GM23338 (cell line): ENCODE measurements around the gene FAM9C. TPM values are rescaled to one million over a fixed set of nuclear protein-coding genes. Genes with fewer than 3 reads are reported as not detected.

Experiments
- ATAC-seq: fragments of 200-7000 bp; cut with Tn5 transposase; 3 replicates; pipeline ENCODE4 v1.9.1; 2020
- DNase-seq: peaks from one replicate; pipeline ENCODE4 v3.0.0-alpha.2; 2015; ENCODE audit warnings: low spot score
- H2AFZ ChIP-seq: fragments of 200-600 bp; sonication (generic); 2 replicates; pipeline ENCODE4 v1.8.0; 2016; ENCODE audit warnings: antibody characterized with exemption, mild to moderate bottlenecking, moderate library complexity
- H3F3A ChIP-seq: fragments of 200-600 bp; sonication (generic); replicated peaks from 2 replicates; pipeline ENCODE4 v1.8.0; 2017; ENCODE audit warnings: antibody characterized with exemption, mixed run types, low read depth
- H3K27ac ChIP-seq: fragments of 200-600 bp; sonication (generic); 2 replicates; pipeline ENCODE4 v1.6.1; 2016; ENCODE audit warnings: low read depth
- H3K27me3 ChIP-seq: fragments of 200-600 bp; sonication (generic); 2 replicates; pipeline ENCODE4 v1.8.0; 2016; ENCODE audit warnings: mild to moderate bottlenecking, mixed run types, moderate library complexity; ENCODE audit not compliant: insufficient read depth
- H3K36me3 ChIP-seq: fragments of 200-600 bp; sonication (generic); 2 replicates; pipeline ENCODE4 v1.8.0; 2016; ENCODE audit warnings: mild to moderate bottlenecking; ENCODE audit not compliant: insufficient read depth
- H3K4me1 ChIP-seq: fragments of 200-600 bp; sonication (generic); 2 replicates; pipeline ENCODE4 v1.8.0; 2016; ENCODE audit warnings: mild to moderate bottlenecking, moderate library complexity; ENCODE audit not compliant: insufficient read depth
- H3K4me2 ChIP-seq: fragments of 200-600 bp; sonication (generic); 2 replicates; pipeline ENCODE4 v1.7.1; 2017; ENCODE audit warnings: mixed run types
- H3K4me3 ChIP-seq: fragments of 200-600 bp; sonication (generic); 2 replicates; pipeline ENCODE4 v1.6.1; 2016; ENCODE audit warnings: mixed run types
- H3K79me2 ChIP-seq: fragments of 200-600 bp; sonication (generic); replicated peaks from 2 replicates; pipeline ENCODE4 v1.8.0; 2017; ENCODE audit warnings: mild to moderate bottlenecking; ENCODE audit not compliant: insufficient read depth
- H3K9me2 ChIP-seq: fragments of 200-600 bp; sonication (generic); 2 replicates; pipeline ENCODE4 v1.8.0; 2017; ENCODE audit not compliant: insufficient read depth
- H4K20me1 ChIP-seq: fragments of 200-600 bp; sonication (generic); replicated peaks from 2 replicates; pipeline ENCODE4 v1.8.0; 2017; ENCODE audit warnings: mild to moderate bottlenecking; ENCODE audit not compliant: insufficient read depth
- H3K27ac Mint-ChIP-seq: 2 replicates; pipeline ENCODE4 v1.8.0; 2020; ENCODE audit warnings: inconsistent platforms, mild to moderate bottlenecking, moderate library complexity, mixed read lengths
- H3K27me3 Mint-ChIP-seq: 3 replicates; pipeline ENCODE4 v1.8.0; 2022; ENCODE audit warnings: low read depth, mild to moderate bottlenecking, moderate library complexity, mixed read lengths, inconsistent platforms; ENCODE audit not compliant: insufficient read depth, poor library complexity
- H3K36me3 Mint-ChIP-seq: 3 replicates; pipeline ENCODE4 v1.8.0; 2021; ENCODE audit warnings: low read depth, mild to moderate bottlenecking, inconsistent platforms, moderate library complexity, mixed read lengths
- H3K4me1 Mint-ChIP-seq: 3 replicates; pipeline ENCODE4 v1.8.0; 2020; ENCODE audit warnings: mild to moderate bottlenecking, inconsistent platforms, mixed read lengths
- H3K4me3 Mint-ChIP-seq: 3 replicates; pipeline ENCODE4 v1.8.0; 2021; ENCODE audit warnings: moderate library complexity, mild to moderate bottlenecking, inconsistent platforms, mixed read lengths
- H3K9me3 Mint-ChIP-seq: 3 replicates; pipeline ENCODE4 v1.8.0; 2020; ENCODE audit warnings: moderate library complexity, mild to moderate bottlenecking, inconsistent platforms, mixed read lengths
- CREB1 ChIP-seq: fragments of 250-450 bp; sonication (Bioruptor Pico); IDR thresholded peaks from 2 replicates; pipeline ENCODE4 v1.5.0; 2020; ENCODE audit warnings: low read depth, mild to moderate bottlenecking, moderate library complexity
- EZH2 ChIP-seq: fragments of 200-600 bp; sonication (generic); IDR thresholded peaks from one replicate; pipeline ENCODE4 v1.8.0; 2017; ENCODE audit warnings: antibody characterized with exemption, mild to moderate bottlenecking, low read depth; ENCODE audit not compliant: unreplicated experiment
- EZH2phosphoT487 ChIP-seq: fragments of 200-600 bp; sonication (generic); IDR thresholded peaks from one replicate; pipeline ENCODE4 v1.8.1; 2018; ENCODE audit warnings: antibody characterized with exemption; ENCODE audit not compliant: unreplicated experiment
- JUNB ChIP-seq: IDR thresholded peaks from one replicate; pipeline ENCODE4 v1.6.1; 2016; ENCODE audit warnings: antibody characterized with exemption; ENCODE audit not compliant: unreplicated experiment
- NANOG ChIP-seq: IDR thresholded peaks from 2 replicates; pipeline ENCODE4 v1.6.1; 2016; ENCODE audit warnings: antibody characterized with exemption, borderline replicate concordance
- POLR2AphosphoS5 ChIP-seq: IDR thresholded peaks from 2 replicates; pipeline ENCODE4 v1.6.1; 2016; ENCODE audit warnings: antibody characterized with exemption, low read depth
- STAT1 ChIP-seq: IDR thresholded peaks from one replicate; pipeline ENCODE4 v1.6.1; 2016; ENCODE audit warnings: antibody characterized with exemption; ENCODE audit not compliant: unreplicated experiment
- ZNF114 ChIP-seq: fragments of 250-450 bp; sonication (Bioruptor Pico); IDR thresholded peaks from 2 replicates; pipeline ENCODE4 v1.5.0; 2020; ENCODE audit warnings: mild to moderate bottlenecking, moderate library complexity
- ZNF331 ChIP-seq: fragments of 250-450 bp; sonication (Bioruptor Pico); IDR thresholded peaks from 2 replicates; pipeline ENCODE4 v1.5.0; 2020; ENCODE audit warnings: low read depth, mild to moderate bottlenecking, moderate library complexity
- polyA plus RNA-seq: library from polyadenylated mRNA; unstranded; fragments of >200 nt; fragmentation: Nextera tagmentation; extraction: Ambion mirVana; gene quantifications from 2 replicates; pipeline ENCODE4 v1.2.1, GENCODE V29; 2016
- total RNA-seq: library from RNA; depleted of rRNA; stranded (reverse); fragments of >200 nt; shearing (Covaris generic); gene quantifications from 2 replicates; pipeline ENCODE4 v1.2.3, GENCODE V29; 2014
- TF ChIP-seq, protein P1 (sequence below): IDR thresholded peaks from 2 replicates; pipeline ENCODE4 v1.6.1; 2016; ENCODE audit warnings: antibody characterized with exemption
- TF ChIP-seq, protein P2 (sequence below), 2 experiments: fragments of 200-600 bp in 1 of 2; sonication (generic) in 1 of 2; conservative IDR thresholded peaks; 2 replicates each; pipeline versions ENCODE4 v1.5.1 to v1.6.1; 2016 to 2017; ENCODE audit warnings: antibody characterized with exemption in 2 of 2, low read depth in 2 of 2, mild to moderate bottlenecking in 2 of 2, moderate library complexity in 1 of 2
- TF ChIP-seq, protein P3 (sequence below): fragments of 250-450 bp; sonication (Bioruptor Pico); IDR thresholded peaks from 2 replicates; pipeline ENCODE4 v1.5.0; 2020; ENCODE audit warnings: mild to moderate bottlenecking, moderate library complexity
- TF ChIP-seq, protein P4 (sequence below): IDR thresholded peaks from one replicate; pipeline ENCODE4 v1.6.1; 2018; ENCODE audit warnings: antibody characterized with exemption; ENCODE audit not compliant: unreplicated experiment

The FAM9C gene
- total and polyA plus RNA-seq, 2 experiments from 2014 or later: 0.08 TPM; not detected in 1

DNA sequence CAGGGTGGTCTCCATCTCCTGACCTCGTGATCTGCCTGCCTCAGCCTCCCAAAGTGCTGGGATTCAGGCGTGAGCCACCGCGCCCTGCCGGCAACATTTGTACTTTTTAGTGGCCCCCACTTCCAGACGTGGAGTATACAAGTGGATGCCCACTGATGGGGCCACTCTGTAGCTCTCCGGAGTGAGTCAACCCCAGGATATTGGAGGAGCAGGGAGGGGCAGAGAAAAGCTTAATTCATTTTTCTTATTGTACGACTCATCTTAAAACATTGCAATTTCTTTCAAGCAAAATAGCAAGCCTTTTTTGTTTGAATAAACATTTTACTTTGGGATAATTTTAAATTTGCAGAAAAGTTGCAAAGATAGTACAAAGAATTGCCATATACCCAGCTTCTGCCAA is 34.6 kb downstream of the FAM9C start:
- H3K4me1 Mint-ChIP-seq: peaks cover 24% of the 10 kb centered on the region
- Histone ChIP-seq H3K9me2 (no peaks in the 10 kb centered on the region), H3K79me2 (no peaks in the 10 kb centered on the region), H2AFZ (no peak overlapping the region), H4K20me1 (no peaks in the 10 kb centered on the region), H3K27ac (no peak overlapping the region), H3K4me3 (no peak overlapping the region), H3K27me3 (no peaks in the 10 kb centered on the region), H3K4me1 (peaks cover 15% of the 10 kb centered on the region), H3K36me3 (no peaks in the 10 kb centered on the region; the same call in 1 of the 2 replicates), H3F3A (no peaks in the 10 kb centered on the region), H3K4me2 (no peak overlapping the region)
- no peak overlapping the region for H3K27ac Mint-ChIP-seq
- DNase-seq (no peak), ATAC-seq (no peak)
- no peaks in the 10 kb centered on the region for H3K27me3 Mint-ChIP-seq
- no peaks in the 10 kb centered on the region for H3K36me3 Mint-ChIP-seq
- H3K4me3 Mint-ChIP-seq: no peak overlapping the region
- TF ChIP-seq, protein P1, sequence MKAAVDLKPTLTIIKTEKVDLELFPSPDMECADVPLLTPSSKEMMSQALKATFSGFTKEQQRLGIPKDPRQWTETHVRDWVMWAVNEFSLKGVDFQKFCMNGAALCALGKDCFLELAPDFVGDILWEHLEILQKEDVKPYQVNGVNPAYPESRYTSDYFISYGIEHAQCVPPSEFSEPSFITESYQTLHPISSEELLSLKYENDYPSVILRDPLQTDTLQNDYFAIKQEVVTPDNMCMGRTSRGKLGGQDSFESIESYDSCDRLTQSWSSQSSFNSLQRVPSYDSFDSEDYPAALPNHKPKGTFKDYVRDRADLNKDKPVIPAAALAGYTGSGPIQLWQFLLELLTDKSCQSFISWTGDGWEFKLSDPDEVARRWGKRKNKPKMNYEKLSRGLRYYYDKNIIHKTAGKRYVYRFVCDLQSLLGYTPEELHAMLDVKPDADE: no peak
- TF ChIP-seq, protein P2, sequence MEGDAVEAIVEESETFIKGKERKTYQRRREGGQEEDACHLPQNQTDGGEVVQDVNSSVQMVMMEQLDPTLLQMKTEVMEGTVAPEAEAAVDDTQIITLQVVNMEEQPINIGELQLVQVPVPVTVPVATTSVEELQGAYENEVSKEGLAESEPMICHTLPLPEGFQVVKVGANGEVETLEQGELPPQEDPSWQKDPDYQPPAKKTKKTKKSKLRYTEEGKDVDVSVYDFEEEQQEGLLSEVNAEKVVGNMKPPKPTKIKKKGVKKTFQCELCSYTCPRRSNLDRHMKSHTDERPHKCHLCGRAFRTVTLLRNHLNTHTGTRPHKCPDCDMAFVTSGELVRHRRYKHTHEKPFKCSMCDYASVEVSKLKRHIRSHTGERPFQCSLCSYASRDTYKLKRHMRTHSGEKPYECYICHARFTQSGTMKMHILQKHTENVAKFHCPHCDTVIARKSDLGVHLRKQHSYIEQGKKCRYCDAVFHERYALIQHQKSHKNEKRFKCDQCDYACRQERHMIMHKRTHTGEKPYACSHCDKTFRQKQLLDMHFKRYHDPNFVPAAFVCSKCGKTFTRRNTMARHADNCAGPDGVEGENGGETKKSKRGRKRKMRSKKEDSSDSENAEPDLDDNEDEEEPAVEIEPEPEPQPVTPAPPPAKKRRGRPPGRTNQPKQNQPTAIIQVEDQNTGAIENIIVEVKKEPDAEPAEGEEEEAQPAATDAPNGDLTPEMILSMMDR (conservative IDR thresholded peaks at IDR 0.05; ENCODE audit: low read depth in 2 of 2): no peak
- TF ChIP-seq ZNF114 (no peak), ZNF331 (CRISPR knock-in tag) (no peak), NANOG (no peak), EZH2phosphoT487 (no peak), JUNB (no peak), CREB1 (no peak), STAT1 (no peak), POLR2AphosphoS5 (no peak), EZH2 (no peak)
- TF ChIP-seq, protein P3, sequence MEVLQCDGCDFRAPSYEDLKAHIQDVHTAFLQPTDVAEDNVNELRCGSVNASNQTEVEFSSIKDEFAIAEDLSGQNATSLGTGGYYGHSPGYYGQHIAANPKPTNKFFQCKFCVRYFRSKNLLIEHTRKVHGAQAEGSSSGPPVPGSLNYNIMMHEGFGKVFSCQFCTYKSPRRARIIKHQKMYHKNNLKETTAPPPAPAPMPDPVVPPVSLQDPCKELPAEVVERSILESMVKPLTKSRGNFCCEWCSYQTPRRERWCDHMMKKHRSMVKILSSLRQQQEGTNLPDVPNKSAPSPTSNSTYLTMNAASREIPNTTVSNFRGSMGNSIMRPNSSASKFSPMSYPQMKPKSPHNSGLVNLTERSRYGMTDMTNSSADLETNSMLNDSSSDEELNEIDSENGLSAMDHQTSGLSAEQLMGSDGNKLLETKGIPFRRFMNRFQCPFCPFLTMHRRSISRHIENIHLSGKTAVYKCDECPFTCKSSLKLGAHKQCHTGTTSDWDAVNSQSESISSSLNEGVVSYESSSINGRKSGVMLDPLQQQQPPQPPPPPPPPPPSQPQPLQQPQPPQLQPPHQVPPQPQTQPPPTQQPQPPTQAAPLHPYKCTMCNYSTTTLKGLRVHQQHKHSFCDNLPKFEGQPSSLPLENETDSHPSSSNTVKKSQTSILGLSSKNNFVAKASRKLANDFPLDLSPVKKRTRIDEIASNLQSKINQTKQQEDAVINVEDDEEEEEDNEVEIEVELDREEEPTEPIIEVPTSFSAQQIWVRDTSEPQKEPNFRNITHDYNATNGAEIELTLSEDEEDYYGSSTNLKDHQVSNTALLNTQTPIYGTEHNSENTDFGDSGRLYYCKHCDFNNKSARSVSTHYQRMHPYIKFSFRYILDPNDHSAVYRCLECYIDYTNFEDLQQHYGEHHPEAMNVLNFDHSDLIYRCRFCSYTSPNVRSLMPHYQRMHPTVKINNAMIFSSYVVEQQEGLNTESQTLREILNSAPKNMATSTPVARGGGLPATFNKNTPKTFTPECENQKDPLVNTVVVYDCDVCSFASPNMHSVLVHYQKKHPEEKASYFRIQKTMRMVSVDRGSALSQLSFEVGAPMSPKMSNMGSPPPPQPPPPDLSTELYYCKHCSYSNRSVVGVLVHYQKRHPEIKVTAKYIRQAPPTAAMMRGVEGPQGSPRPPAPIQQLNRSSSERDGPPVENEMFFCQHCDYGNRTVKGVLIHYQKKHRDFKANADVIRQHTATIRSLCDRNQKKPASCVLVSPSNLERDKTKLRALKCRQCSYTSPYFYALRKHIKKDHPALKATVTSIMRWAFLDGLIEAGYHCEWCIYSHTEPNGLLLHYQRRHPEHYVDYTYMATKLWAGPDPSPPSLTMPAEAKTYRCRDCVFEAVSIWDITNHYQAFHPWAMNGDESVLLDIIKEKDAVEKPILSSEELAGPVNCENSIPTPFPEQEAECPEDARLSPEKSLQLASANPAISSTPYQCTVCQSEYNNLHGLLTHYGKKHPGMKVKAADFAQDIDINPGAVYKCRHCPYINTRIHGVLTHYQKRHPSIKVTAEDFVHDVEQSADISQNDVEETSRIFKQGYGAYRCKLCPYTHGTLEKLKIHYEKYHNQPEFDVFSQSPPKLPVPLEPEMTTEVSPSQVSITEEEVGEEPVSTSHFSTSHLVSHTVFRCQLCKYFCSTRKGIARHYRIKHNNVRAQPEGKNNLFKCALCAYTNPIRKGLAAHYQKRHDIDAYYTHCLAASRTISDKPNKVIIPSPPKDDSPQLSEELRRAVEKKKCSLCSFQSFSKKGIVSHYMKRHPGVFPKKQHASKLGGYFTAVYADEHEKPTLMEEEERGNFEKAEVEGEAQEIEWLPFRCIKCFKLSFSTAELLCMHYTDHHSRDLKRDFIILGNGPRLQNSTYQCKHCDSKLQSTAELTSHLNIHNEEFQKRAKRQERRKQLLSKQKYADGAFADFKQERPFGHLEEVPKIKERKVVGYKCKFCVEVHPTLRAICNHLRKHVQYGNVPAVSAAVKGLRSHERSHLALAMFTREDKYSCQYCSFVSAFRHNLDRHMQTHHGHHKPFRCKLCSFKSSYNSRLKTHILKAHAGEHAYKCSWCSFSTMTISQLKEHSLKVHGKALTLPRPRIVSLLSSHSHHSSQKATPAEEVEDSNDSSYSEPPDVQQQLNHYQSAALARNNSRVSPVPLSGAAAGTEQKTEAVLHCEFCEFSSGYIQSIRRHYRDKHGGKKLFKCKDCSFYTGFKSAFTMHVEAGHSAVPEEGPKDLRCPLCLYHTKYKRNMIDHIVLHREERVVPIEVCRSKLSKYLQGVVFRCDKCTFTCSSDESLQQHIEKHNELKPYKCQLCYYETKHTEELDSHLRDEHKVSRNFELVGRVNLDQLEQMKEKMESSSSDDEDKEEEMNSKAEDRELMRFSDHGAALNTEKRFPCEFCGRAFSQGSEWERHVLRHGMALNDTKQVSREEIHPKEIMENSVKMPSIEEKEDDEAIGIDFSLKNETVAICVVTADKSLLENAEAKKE: no peak
- TF ChIP-seq, protein P4, sequence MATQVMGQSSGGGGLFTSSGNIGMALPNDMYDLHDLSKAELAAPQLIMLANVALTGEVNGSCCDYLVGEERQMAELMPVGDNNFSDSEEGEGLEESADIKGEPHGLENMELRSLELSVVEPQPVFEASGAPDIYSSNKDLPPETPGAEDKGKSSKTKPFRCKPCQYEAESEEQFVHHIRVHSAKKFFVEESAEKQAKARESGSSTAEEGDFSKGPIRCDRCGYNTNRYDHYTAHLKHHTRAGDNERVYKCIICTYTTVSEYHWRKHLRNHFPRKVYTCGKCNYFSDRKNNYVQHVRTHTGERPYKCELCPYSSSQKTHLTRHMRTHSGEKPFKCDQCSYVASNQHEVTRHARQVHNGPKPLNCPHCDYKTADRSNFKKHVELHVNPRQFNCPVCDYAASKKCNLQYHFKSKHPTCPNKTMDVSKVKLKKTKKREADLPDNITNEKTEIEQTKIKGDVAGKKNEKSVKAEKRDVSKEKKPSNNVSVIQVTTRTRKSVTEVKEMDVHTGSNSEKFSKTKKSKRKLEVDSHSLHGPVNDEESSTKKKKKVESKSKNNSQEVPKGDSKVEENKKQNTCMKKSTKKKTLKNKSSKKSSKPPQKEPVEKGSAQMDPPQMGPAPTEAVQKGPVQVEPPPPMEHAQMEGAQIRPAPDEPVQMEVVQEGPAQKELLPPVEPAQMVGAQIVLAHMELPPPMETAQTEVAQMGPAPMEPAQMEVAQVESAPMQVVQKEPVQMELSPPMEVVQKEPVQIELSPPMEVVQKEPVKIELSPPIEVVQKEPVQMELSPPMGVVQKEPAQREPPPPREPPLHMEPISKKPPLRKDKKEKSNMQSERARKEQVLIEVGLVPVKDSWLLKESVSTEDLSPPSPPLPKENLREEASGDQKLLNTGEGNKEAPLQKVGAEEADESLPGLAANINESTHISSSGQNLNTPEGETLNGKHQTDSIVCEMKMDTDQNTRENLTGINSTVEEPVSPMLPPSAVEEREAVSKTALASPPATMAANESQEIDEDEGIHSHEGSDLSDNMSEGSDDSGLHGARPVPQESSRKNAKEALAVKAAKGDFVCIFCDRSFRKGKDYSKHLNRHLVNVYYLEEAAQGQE: no peak
- H3K9me3 Mint-ChIP-seq: no peaks in the 10 kb centered on the region
